LNCaP clone FGC (cell line): ENCODE data around the gene LRRN3.

Experiments used
- DNase-seq: peaks from one replicate; pipeline ENCODE4 v3.0.0-alpha.2; 2011; ENCODE audit warnings: low read depth
- H3K4me3 ChIP-seq: 2 replicates; pipeline ENCODE4 v1.5.1; 2011; ENCODE audit warnings: mild to moderate bottlenecking, low read depth, low read length, control low read depth
- TF ChIP-seq, protein P1 (sequence below): IDR thresholded peaks from 2 replicates; pipeline ENCODE4 v1.5.1; 2012; ENCODE audit warnings: mild to moderate bottlenecking; ENCODE audit not compliant: control insufficient read depth, insufficient read depth; ENCODE audit errors: extremely low read depth

LRRN3 gene

DNA sequence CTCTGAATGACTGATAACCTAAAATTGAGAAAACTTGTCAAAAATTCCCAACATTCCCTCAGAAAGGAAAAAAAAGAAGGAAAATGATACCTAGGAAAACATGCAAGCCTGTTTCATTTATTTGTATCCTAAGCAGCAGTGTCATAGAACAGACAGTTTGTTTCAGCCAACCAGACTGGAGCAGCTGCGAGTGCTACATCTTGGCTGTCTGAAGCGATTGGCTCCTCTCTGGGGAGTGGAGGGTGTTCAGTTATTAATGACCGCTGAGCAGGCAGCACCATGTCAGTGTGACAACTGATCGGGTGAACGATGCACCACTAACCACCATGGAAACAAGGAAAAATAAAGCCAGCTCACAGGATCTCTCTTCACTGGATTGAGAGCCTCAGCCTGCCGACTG is at the start of gene LRRN3:
TSS of gene LRRN3 (plus strand) at position 282 of the 400 bp plus-strand sequence. CDS start 31,646 bp downstream, outside the sequence.
- TF ChIP-seq, protein P1, sequence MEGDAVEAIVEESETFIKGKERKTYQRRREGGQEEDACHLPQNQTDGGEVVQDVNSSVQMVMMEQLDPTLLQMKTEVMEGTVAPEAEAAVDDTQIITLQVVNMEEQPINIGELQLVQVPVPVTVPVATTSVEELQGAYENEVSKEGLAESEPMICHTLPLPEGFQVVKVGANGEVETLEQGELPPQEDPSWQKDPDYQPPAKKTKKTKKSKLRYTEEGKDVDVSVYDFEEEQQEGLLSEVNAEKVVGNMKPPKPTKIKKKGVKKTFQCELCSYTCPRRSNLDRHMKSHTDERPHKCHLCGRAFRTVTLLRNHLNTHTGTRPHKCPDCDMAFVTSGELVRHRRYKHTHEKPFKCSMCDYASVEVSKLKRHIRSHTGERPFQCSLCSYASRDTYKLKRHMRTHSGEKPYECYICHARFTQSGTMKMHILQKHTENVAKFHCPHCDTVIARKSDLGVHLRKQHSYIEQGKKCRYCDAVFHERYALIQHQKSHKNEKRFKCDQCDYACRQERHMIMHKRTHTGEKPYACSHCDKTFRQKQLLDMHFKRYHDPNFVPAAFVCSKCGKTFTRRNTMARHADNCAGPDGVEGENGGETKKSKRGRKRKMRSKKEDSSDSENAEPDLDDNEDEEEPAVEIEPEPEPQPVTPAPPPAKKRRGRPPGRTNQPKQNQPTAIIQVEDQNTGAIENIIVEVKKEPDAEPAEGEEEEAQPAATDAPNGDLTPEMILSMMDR, result no peak
- DNase-seq, result no peak
- H3K4me3 ChIP-seq, result no peak within 1 kb of the TSS

DNA sequence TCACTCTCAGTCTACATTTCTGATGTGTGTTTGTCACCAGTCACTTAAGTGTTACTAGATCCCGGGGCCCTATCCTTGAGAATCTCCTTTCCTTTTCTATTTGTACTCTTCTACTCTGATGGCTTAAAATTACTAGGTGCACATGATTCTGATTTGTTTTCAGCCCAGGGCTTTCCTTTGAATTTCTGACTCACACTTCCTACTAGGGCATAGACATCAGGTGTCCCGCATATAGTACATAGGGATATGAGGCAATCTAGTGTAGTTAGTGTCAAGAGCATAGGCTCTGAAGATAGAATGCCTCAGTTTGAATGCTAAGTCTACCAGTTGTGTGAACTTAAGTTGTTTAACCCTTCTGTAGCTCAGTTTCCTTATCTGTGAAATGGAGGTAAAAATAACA is 49.4 kb upstream of the LRRN3 start:
- TF ChIP-seq, protein P1, result no peak
- no peak for DNase-seq
- no peak overlapping the region for H3K4me3 ChIP-seq

DNA sequence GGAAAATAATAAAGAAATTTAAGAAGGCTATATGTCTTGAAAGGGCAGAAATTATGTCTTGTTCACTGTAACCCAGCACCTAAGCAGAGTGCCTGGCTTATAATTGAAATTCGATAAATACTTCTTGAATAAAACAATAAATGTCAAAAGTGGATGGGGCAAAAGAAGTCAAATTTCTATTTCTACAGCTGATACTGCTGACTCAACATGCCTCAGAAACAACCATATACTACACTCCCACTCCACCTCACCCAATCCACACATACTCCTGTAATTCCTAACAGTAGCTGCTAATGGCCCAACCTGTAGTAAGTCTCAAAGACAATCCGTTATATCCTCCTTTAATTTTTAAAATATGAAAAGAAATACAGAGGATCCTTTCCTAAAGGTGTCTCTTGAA is 48.1 kb upstream of the LRRN3 start:
- H3K4me3 ChIP-seq, result no peak overlapping the region
- no peak for DNase-seq
- TF ChIP-seq, protein P1, result no peak

DNA sequence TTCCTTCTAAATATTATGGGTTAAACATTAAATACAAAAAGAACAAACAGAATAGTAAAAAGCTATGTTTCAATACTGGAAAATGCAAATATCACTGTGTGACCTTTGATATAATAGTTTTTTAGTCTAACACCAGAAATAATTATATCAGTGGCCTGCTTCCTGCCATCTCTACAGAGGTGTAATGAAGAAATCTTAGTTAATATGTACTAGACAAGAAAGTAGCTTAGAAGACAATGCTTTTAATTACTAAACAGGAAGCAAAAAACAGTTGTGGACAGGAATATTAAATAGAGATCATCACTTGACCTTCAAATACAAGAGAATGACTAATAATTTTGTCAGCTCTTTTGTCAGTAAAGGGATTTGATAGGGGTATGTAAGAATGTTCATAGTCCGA is 47.4 kb upstream of the LRRN3 start:
- TF ChIP-seq, protein P1, result no peak
- no peak overlapping the region for H3K4me3 ChIP-seq
- DNase-seq, result no peak

DNA sequence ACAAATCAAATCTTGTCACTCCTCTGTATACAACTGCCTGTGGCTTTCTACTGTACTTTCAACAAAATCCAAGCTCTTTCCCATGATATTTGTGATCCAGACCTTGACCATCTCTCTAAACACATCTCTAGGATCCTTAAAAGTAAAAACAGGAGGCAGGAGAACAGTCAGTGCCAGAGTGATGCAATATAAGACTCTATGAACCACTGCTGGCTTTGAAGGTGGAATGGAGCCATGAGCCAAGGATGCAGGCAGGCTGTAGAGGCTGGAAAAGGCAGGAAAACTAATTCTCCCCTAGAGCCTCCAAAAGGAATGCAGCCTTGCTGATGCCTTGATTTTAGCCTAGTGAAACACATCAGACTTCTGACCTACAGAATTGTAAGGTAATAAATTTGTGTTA is 45.5 kb upstream of the LRRN3 start:
- H3K4me3 ChIP-seq, result no peak overlapping the region
- TF ChIP-seq, protein P1, result no peak
- DNase-seq, result no peak

DNA sequence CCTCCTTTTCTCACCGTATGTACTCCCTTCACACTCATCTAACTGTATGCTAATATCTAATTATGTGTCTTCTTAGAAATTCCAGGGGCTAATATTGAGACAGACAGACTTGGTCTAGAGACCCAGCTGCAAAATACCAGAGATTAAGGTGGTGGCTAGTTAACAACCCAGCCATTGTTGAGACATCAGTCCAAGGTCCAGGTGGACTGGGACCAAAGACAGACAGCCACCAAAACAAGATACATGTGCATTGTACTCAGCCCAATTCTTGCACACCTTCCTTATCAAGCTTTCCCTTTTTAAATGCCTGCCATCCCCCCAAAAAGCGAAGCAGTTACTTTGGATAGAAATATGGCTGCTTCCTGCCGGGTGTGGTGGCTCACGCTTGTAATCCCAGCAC is 43.3 kb upstream of the LRRN3 start:
- H3K4me3 ChIP-seq, result no peak overlapping the region
- no peak for DNase-seq
- TF ChIP-seq, protein P1, result no peak

DNA sequence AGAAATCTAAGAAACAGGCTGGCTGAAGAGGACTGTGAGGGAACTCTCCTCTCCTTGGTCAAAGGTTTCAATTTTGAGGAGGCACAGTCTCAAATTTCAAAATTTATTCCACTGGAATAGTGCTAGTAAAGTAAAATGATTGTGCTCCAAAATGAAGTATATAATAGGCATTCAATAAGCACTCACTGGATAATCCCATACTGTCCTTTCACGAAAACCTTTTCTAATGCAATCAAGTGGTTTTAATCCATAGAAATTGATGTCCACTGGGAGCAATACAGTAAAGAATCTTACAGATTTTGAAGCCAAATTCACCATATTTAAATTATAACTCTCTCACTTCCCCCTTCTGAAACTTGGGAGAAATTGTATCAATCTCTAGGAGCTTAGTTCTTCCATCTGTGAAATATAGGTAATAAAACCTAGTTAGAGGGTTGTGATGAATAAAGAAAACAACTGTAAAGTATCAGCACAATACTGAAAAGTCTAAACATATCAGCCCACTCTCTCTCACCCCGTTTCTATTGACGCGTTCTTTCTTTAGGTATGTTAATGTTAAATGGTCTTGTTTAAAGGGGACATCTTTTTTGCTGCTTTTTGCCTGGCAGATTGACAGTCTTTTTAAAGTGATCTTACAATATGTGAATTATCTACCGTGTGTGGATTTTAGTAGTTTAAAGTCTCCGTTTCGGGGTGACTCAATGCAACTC is 40.8 kb upstream of the LRRN3 start:
- H3K4me3 ChIP-seq, result no peak overlapping the region
- DNase-seq, result no peak
- TF ChIP-seq, protein P1, result no peak
